ENCODE results near the gene POU2F2.

DNA sequence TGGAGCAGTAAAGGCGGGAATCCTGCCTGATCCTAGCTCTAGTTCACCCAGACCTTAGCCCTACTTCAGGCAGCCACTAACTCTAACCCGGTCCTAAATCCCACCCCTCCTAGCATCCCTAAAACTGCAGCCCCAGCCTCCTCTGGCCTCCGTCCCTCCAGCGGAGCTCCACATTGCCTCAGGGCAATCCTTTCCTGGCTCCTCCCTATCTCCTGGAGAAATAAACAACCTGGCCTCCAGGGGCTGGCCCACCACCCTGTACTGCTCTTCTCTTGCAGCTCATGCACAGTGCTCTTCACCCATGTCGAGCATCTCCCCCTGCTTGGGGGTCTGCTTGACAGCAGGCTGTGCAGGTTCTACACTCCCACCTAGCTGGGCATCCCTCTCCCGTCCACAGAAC lies 6.7 kb downstream of the POU2F2 start:
- TF ChIP-seq POLR2AphosphoS5 (IDR thresholded peaks at IDR 0.05; ENCODE audit: borderline replicate concordance, low read depth, low read length) (no peak), EZH2 (IDR thresholded peaks at IDR 0.05) (no peak)
